Neural cell (in vitro differentiated cells): ENCODE data around the gene PLA2G10. TPM values are rescaled to one million over a fixed set of nuclear protein-coding genes. Genes with fewer than 3 reads are reported as not detected.

Source experiments
- H2AFZ ChIP-seq: fragments of 200-600, 300-800 bp; sonication (generic), shearing (Covaris generic); 2 replicates; pipeline ENCODE4 v1.6.0; 2014; ENCODE audit warnings: low read depth, mild to moderate bottlenecking, antibody characterized with exemption, low read length, moderate library complexity
- H3F3A ChIP-seq: fragments of 200-600 bp; shearing (Covaris generic); 2 replicates; pipeline ENCODE4 v1.6.1; 2016; ENCODE audit warnings: mild to moderate bottlenecking, moderate library complexity, mixed read lengths, antibody characterized with exemption, low read length; ENCODE audit not compliant: insufficient read depth, poor library complexity, severe bottlenecking
- H3K27ac ChIP-seq: fragments of 200-600, 300-800 bp; sonication (generic), shearing (Covaris generic); 2 replicates; pipeline ENCODE4 v1.5.1; 2014; ENCODE audit warnings: mild to moderate bottlenecking, low read length, moderate library complexity
- H3K27me3 ChIP-seq: fragments of 300-800, 200-600 bp; sonication (generic), shearing (Covaris generic); 2 replicates; pipeline ENCODE4 v1.6.0; 2014; ENCODE audit warnings: mild to moderate bottlenecking, low read depth, low read length, moderate library complexity; ENCODE audit not compliant: insufficient read depth
- H3K36me3 ChIP-seq: fragments of 300-800, 200-600 bp; sonication (generic), shearing (Covaris generic); 2 replicates; pipeline ENCODE4 v1.5.1; 2014; ENCODE audit warnings: mild to moderate bottlenecking, antibody characterized with exemption, low read length, moderate library complexity; ENCODE audit not compliant: insufficient read depth
- H3K4me2 ChIP-seq: fragments of 300-800, 200-600 bp; sonication (generic), shearing (Covaris generic); 2 replicates; pipeline ENCODE4 v1.6.0; 2014; ENCODE audit warnings: mild to moderate bottlenecking, low read length
- H3K4me3 ChIP-seq: fragments of 300-800, 200-600 bp; sonication (generic), shearing (Covaris generic); 2 replicates; pipeline ENCODE4 v1.5.1; 2014; ENCODE audit warnings: mild to moderate bottlenecking, low read length, moderate library complexity
- H3K79me2 ChIP-seq: fragments of 200-600 bp; shearing (Covaris generic); replicated peaks from 2 replicates; pipeline ENCODE4 v1.6.0; 2014; ENCODE audit warnings: mild to moderate bottlenecking, low read length, moderate library complexity; ENCODE audit not compliant: insufficient read depth
- H3K9ac ChIP-seq: fragments of 300-800, 200-600 bp; sonication (generic), shearing (Covaris generic); 2 replicates; pipeline ENCODE4 v1.6.1; 2016; ENCODE audit warnings: mild to moderate bottlenecking, low read length, mixed read lengths
- H3K9me2 ChIP-seq: fragments of 200-600 bp; shearing (Covaris generic); 2 replicates; pipeline ENCODE4 v1.6.1; 2016; ENCODE audit warnings: mild to moderate bottlenecking, low read length, mixed read lengths; ENCODE audit not compliant: insufficient read depth
- H3K9me3 ChIP-seq: fragments of 200-600, 300-800 bp; sonication (generic), shearing (Covaris generic); 2 replicates; pipeline ENCODE4 v1.6.1; 2016; ENCODE audit warnings: mild to moderate bottlenecking, mixed run types, low read length, moderate library complexity, mixed read lengths
- H4K20me1 ChIP-seq: fragments of 200-600 bp; shearing (Covaris generic); 2 replicates; pipeline ENCODE4 v1.6.1; 2016; ENCODE audit warnings: mild to moderate bottlenecking, mixed run types; ENCODE audit not compliant: insufficient read depth
- EP300 ChIP-seq: fragments of 450-650 bp; conservative IDR thresholded peaks from 2 replicates; pipeline ENCODE4 v1.6.1; 2014; ENCODE audit warnings: antibody characterized with exemption, mild to moderate bottlenecking, moderate library complexity; ENCODE audit not compliant: poor library complexity, severe bottlenecking
- EZH2 ChIP-seq: fragments of 200-600, 300-800 bp; shearing (Covaris generic), sonication (generic); IDR thresholded peaks from 2 replicates; pipeline ENCODE4 v1.6.1; 2014; ENCODE audit warnings: antibody characterized with exemption, low read length, borderline replicate concordance, mild to moderate bottlenecking; ENCODE audit not compliant: insufficient read depth, poor library complexity, severe bottlenecking
- MXI1 ChIP-seq: fragments of 450-650 bp; conservative IDR thresholded peaks from 2 replicates; pipeline ENCODE4 v1.6.1; 2014; ENCODE audit warnings: antibody characterized with exemption, mild to moderate bottlenecking; ENCODE audit not compliant: poor library complexity, severe bottlenecking
- POLR2AphosphoS5 ChIP-seq: IDR thresholded peaks from 2 replicates; pipeline ENCODE4 v1.6.1; 2012
- RAD21 ChIP-seq: fragments of 450-650 bp; conservative IDR thresholded peaks from 2 replicates; pipeline ENCODE4 v1.6.1; 2014; ENCODE audit warnings: antibody characterized with exemption, mild to moderate bottlenecking, moderate library complexity
- SMC3 ChIP-seq: fragments of 450-650 bp; conservative IDR thresholded peaks from 2 replicates; pipeline ENCODE4 v1.6.1; 2014; ENCODE audit warnings: antibody characterized with exemption, mild to moderate bottlenecking, moderate library complexity; ENCODE audit not compliant: poor library complexity
- TAF1 ChIP-seq: IDR thresholded peaks from 2 replicates; pipeline ENCODE4 v1.6.1; 2012; ENCODE audit warnings: low read depth
- polyA plus RNA-seq: library from polyadenylated mRNA; depleted of rRNA; stranded (reverse); fragments of >200 nt; gene quantifications from 2 replicates; pipeline ENCODE4 v1.2.3, GENCODE V29; 2014
- small RNA-seq, 3 experiments: library from RNA; depleted of rRNA; stranded (forward); fragments of <200 nt; gene quantifications; one replicate each; pipeline ENCODE3, GENCODE V24; 2012
- TF ChIP-seq, protein P1 (sequence below): IDR thresholded peaks from 2 replicates; pipeline ENCODE4 v1.6.1; 2012; ENCODE audit warnings: borderline replicate concordance
- TF ChIP-seq, protein P2 (sequence below): fragments of 450-650 bp; IDR thresholded peaks from 2 replicates; pipeline ENCODE4 v1.5.1; 2014; ENCODE audit warnings: antibody characterized with exemption, mild to moderate bottlenecking, moderate library complexity; ENCODE audit not compliant: poor library complexity, severe bottlenecking

The PLA2G10 gene
- polyA plus RNA-seq, 1 donor from 2014 or later, result not detected

DNA sequence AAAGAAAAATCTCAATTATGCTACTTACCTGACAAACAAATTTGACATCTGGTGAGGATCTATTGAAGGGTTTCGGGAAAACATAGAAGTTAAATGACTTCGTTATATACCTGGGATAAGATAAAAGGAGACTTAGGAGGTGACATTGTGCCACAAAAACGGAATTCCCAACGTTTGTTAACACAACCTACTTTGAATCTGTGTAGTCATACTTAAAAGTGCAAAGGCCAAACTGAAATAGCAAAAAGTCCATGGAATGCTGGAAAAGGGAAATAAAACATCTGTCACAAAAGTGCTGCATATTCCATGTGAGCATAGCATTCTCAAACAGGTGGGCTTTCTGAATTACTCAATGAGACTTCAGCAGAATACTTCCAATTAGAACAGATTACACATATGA, 67.0 kb downstream of the PLA2G10 start:
- Histone ChIP-seq H3K27ac (no peak overlapping the region), H3K4me2 (no peak overlapping the region), H4K20me1 (no peaks in the 10 kb centered on the region), H3K9me2 (no peaks in the 10 kb centered on the region), H3F3A (no peaks in the 10 kb centered on the region), H3K9ac (no peak overlapping the region), H3K4me3 (no peak overlapping the region), H2AFZ (no peak overlapping the region), H3K36me3 (no peaks in the 10 kb centered on the region), H3K9me3 (no peaks in the 10 kb centered on the region), H3K27me3 (no peaks in the 10 kb centered on the region), H3K79me2 (peaks cover 9% of the 10 kb centered on the region)
- TF ChIP-seq MXI1 (no peak), RAD21 (no peak), EZH2 (no peak), TAF1 (no peak), EP300 (no peak), POLR2AphosphoS5 (no peak), SMC3 (no peak)
- TF ChIP-seq, protein P1, sequence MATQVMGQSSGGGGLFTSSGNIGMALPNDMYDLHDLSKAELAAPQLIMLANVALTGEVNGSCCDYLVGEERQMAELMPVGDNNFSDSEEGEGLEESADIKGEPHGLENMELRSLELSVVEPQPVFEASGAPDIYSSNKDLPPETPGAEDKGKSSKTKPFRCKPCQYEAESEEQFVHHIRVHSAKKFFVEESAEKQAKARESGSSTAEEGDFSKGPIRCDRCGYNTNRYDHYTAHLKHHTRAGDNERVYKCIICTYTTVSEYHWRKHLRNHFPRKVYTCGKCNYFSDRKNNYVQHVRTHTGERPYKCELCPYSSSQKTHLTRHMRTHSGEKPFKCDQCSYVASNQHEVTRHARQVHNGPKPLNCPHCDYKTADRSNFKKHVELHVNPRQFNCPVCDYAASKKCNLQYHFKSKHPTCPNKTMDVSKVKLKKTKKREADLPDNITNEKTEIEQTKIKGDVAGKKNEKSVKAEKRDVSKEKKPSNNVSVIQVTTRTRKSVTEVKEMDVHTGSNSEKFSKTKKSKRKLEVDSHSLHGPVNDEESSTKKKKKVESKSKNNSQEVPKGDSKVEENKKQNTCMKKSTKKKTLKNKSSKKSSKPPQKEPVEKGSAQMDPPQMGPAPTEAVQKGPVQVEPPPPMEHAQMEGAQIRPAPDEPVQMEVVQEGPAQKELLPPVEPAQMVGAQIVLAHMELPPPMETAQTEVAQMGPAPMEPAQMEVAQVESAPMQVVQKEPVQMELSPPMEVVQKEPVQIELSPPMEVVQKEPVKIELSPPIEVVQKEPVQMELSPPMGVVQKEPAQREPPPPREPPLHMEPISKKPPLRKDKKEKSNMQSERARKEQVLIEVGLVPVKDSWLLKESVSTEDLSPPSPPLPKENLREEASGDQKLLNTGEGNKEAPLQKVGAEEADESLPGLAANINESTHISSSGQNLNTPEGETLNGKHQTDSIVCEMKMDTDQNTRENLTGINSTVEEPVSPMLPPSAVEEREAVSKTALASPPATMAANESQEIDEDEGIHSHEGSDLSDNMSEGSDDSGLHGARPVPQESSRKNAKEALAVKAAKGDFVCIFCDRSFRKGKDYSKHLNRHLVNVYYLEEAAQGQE, result no peak
- TF ChIP-seq, protein P2, sequence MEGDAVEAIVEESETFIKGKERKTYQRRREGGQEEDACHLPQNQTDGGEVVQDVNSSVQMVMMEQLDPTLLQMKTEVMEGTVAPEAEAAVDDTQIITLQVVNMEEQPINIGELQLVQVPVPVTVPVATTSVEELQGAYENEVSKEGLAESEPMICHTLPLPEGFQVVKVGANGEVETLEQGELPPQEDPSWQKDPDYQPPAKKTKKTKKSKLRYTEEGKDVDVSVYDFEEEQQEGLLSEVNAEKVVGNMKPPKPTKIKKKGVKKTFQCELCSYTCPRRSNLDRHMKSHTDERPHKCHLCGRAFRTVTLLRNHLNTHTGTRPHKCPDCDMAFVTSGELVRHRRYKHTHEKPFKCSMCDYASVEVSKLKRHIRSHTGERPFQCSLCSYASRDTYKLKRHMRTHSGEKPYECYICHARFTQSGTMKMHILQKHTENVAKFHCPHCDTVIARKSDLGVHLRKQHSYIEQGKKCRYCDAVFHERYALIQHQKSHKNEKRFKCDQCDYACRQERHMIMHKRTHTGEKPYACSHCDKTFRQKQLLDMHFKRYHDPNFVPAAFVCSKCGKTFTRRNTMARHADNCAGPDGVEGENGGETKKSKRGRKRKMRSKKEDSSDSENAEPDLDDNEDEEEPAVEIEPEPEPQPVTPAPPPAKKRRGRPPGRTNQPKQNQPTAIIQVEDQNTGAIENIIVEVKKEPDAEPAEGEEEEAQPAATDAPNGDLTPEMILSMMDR, result no peak

Small RNA genes within 50 kb of the gene (small RNA-seq; reads per million reads assigned to genes)
- 0 reads per million in 3 experiments for gene RNU7-125P

Other genes with a start within 250 kb of the PLA2G10 start
- gene PARN, start 64.0 kb downstream of the PLA2G10 start, polyA plus RNA-seq, result 19.1 and 22.3 TPM in 2 replicates
- 63.5 and 80.2 TPM in 2 replicates for gene BFAR, start 61.4 kb downstream of the PLA2G10 start, polyA plus RNA-seq
- gene NPIPA3, start 9.1 kb upstream of the PLA2G10 start, polyA plus RNA-seq, result 3.3 and 3.4 TPM in 2 replicates
- 2.4 and 2.8 TPM in 2 replicates for gene NPIPA2, start 48.2 kb upstream of the PLA2G10 start, polyA plus RNA-seq
- 34.5 and 45.6 TPM in 2 replicates for gene NOMO1, start 139.4 kb upstream of the PLA2G10 start, polyA plus RNA-seq
- 124 and 151 TPM in 2 replicates for gene NPIPA1, start 243.1 kb upstream of the PLA2G10 start, polyA plus RNA-seq